Thymus (tissue), 11 donors: Measurements from ENCODE around the gene C1orf35. TPM values are rescaled to one million over a fixed set of nuclear protein-coding genes. Genes with fewer than 3 reads are reported as not detected.

Experiments used
- DNase-seq, 9 donors: peaks; one replicate each; pipeline ENCODE4 v3.0.0-alpha.2; 2013; ENCODE audit warnings: low spot score in 9 of 9, low read depth in 6 of 9, missing footprints in 1 of 9
- H3K27ac ChIP-seq, 2 donors: one replicate each; pipeline ENCODE4 v1.5.1; 2013; ENCODE audit warnings: control low read depth in 1 of 2, low read depth in 1 of 2, low read length in 1 of 2, mild to moderate bottlenecking in 1 of 2, moderate library complexity in 1 of 2
- H3K27me3 ChIP-seq, 2 donors: one replicate each; pipeline ENCODE4 v1.5.1; 2013; ENCODE audit warnings: low read length in 1 of 2; ENCODE audit not compliant: control insufficient read depth in 2 of 2, insufficient read depth in 1 of 2
- H3K36me3 ChIP-seq, 2 donors: one replicate each; pipeline ENCODE4 v1.5.1; 2013; ENCODE audit warnings: low read length in 1 of 2, mild to moderate bottlenecking in 1 of 2, moderate library complexity in 1 of 2; ENCODE audit not compliant: control insufficient read depth in 2 of 2, insufficient read depth in 2 of 2
- H3K4me1 ChIP-seq, 2 donors: one replicate each; pipeline ENCODE4 v1.5.1; 2013; ENCODE audit warnings: low read length in 2 of 2; ENCODE audit not compliant: control insufficient read depth in 2 of 2, insufficient read depth in 2 of 2
- H3K4me3 ChIP-seq, 2 donors: one replicate each; pipeline ENCODE4 v1.5.1; 2013; ENCODE audit warnings: low read length in 2 of 2, control low read depth in 1 of 2, mild to moderate bottlenecking in 1 of 2
- H3K9me3 ChIP-seq, 2 donors: one replicate each; pipeline ENCODE4 v1.5.1; 2013; ENCODE audit warnings: low read length in 1 of 2, mild to moderate bottlenecking in 1 of 2; ENCODE audit not compliant: control insufficient read depth in 2 of 2, insufficient read depth in 1 of 2
- WGBS: extraction: QIAGEN DNeasy Blood & Tissue Kit; methylation state at CpG from one replicate; pipeline ENCODE4 v1.1.7; 2013; 5-methylcytosine and 5-hydroxymethylcytosine counted together
- polyA plus RNA-seq: library from polyadenylated mRNA; stranded (reverse); fragments of 200-250 nt; gene quantifications from one replicate; pipeline ENCODE4 v1.2.3, GENCODE V29; 2013
- total RNA-seq: library from RNA; stranded (reverse); fragments of 120-200 nt; gene quantifications from one replicate; pipeline ENCODE4 v1.2.4, GENCODE V29; 2013
- donor health status: healthy.

Gene C1orf35
- total and polyA plus RNA-seq, 2 donors = 17.5 to 26.1 TPM

DNA sequence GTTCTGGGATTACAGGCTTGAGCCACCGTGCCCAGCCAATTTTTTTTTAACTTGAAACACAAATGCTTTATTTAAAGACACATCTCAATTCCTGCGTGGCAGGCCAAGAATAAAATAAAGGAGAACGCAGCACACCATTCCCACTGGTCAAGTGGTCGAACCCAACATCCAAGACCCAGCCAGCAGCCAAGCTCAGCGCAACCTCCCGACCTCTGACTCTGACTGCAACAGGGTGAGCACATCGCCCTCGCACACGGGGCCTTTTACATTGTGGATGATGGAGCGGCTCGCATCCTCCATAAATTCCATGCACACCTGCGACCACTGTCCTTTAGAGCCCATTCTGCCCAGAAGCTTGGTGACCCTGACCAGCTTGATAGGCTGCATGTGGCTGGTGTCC lies 31.5 kb upstream of the C1orf35 start:
- Histone ChIP-seq H3K9me3 (no peaks in the 10 kb centered on the region), H3K4me1 (peaks cover 8 to 22% of the 10 kb centered on the region in 2 donors), H3K27me3 (peaks cover 0 to 10% of the 10 kb centered on the region in 2 donors), H3K36me3 (no peaks in the 10 kb centered on the region), H3K4me3 (no peak overlapping the region), H3K27ac (no peak overlapping the region)
- no peak for DNase-seq
- 95% methylated on average over 12 of the region's 12 CpGs for WGBS

DNA sequence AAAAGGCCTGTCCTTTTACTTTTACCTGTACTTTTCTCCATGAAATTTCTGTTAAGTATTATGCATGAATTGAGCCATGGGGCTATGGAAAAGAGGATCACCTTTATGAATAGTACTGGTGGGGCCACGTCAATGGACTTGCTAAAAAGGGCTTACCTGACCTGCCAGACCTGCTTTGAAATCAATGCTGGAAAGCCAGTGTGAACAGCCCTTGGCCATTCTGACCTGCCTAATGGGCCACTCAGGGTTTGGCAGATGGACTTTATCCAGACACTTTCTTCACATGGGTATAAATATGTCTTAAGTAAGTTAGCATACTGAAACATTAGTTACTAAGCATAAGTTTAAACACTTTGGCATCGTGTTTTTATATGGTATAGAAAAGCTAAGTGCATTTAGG lies 28.6 kb upstream of the C1orf35 start:
- WGBS = 93% methylated on average over 2 of the region's 2 CpGs
- H3K9me3 ChIP-seq = no peaks in the 10 kb centered on the region
- no peak for DNase-seq
- no peak overlapping the region for H3K4me3 ChIP-seq
- no peaks in the 10 kb centered on the region for H3K36me3 ChIP-seq
- peaks cover 0 to 10% of the 10 kb centered on the region in 2 donors for H3K27me3 ChIP-seq
- H3K4me1 ChIP-seq = peaks cover 2 to 9% of the 10 kb centered on the region in 2 donors
- H3K27ac ChIP-seq = no peak overlapping the region

DNA sequence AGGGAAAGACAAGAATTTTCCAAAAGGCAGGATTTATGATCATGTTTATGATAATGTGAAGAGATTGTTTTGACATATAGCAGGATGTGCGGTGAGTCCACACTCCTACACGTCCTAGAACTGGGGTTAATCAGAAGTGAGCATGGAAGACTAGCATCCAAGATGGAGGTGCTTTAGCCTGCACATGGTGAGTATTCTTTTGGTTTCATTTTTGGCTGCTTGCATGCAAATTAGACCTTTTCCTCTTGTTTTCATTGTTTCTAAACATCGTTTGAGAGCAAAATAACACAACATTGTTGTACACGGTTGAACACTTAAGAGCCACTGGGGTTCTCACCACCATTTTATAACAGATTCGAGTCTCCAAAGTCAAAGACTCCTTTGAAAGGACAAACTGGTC lies 22.1 kb upstream of the C1orf35 start:
- Histone ChIP-seq H3K27me3 (peaks cover 0 to 7% of the 10 kb centered on the region in 2 donors), H3K27ac (no peak overlapping the region), H3K4me3 (no peak overlapping the region), H3K36me3 (no peaks in the 10 kb centered on the region), H3K4me1 (no peaks in the 10 kb centered on the region), H3K9me3 (no peaks in the 10 kb centered on the region)
- DNase-seq = no peak
- 89% methylated on average over 5 of the region's 5 CpGs for WGBS

DNA sequence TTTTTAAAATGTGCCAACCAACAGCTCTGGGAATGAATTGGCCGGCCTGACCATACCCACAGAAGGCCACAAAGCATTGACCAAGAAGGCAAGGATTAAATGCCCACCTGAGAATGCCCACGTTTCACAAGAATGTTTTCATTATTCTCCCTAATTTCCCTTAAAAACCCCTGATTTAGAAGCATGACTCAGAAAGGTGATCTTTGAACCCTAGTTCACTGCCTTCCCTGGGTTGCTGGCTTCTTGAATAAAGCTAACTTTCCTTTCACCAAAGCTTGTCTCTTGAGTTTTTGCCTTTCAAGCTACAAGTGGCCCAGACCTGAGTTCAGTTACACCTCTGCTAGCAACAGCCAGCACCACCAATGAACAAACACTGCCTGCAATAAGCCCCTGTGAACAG lies 20.4 kb upstream of the C1orf35 start:
- Histone ChIP-seq H3K27ac (no peak overlapping the region), H3K27me3 (peaks cover 0 to 5% of the 10 kb centered on the region in 2 donors), H3K4me3 (no peak overlapping the region), H3K9me3 (peaks cover 0 to 3% of the 10 kb centered on the region in 2 donors), H3K36me3 (no peaks in the 10 kb centered on the region), H3K4me1 (no peaks in the 10 kb centered on the region)
- no peak for DNase-seq
- 90% methylated on average over 2 of the region's 2 CpGs for WGBS

DNA sequence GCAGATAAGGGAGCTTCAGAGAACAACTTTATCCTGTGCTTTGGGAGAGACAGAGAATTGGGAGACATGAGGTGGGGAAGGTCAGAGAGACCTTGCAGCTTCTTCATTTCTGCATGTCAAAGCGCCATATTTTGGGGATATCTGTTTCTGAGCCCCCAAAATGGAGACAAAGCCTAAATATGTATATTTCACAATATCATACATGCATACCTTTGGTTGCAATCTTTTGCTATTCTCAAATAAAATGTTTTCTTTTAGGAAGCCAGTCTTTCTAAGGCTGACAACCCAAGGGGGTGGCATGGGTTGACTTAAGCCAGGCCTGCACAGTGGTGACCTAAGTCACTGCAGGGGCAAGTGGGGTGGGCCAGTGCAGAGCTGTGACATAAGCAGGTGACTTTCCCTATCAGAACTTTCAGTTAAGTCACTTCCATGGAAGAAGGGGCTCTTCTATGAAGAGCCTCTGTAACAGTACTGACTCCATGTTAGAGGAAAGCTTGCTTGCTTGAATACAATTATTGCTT lies 19.9 kb upstream of the C1orf35 start:
- no peaks in the 10 kb centered on the region for H3K36me3 ChIP-seq
- peaks cover 0 to 5% of the 10 kb centered on the region in 2 donors for H3K27me3 ChIP-seq
- no peak overlapping the region for H3K27ac ChIP-seq
- no peak for DNase-seq
- no peak overlapping the region for H3K4me3 ChIP-seq
- H3K4me1 ChIP-seq = no peaks in the 10 kb centered on the region
- H3K9me3 ChIP-seq = peaks cover 0 to 5% of the 10 kb centered on the region in 2 donors
- 90% methylated on average over 1 of the region's 1 CpG for WGBS

DNA sequence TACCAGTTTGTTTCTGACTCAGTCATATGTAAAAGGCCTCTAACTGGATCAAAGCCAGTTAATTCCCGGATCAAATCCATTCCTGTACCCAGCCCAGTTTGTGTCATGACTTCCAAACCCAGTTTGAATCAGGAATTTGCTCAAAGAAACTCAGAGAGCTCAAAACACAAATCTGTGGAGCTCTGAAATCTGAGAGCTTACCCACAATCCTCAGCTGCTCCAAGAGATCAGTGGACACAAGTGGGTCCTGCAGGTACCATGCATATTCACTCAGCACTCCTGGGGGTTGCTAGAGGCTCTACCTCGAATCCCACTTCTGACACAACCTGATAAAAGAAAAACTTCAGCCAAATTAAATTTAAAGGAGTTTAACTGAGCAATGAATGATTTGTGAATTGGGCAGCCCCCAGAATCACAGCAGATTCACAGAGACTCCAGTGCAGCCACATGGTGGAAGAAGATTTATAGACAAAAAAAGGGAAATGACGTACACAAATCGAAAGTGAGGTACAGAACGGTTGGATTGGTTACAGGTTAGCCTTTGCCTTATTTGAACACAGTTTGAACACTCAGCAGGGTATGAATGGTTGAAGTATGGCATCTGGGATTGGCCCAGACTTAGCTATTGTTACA lies 17.8 kb upstream of the C1orf35 start:
- Histone ChIP-seq H3K27me3 (peaks cover 0 to 5% of the 10 kb centered on the region in 2 donors), H3K27ac (no peak overlapping the region), H3K36me3 (no peaks in the 10 kb centered on the region), H3K4me1 (no peaks in the 10 kb centered on the region), H3K9me3 (peaks cover 0 to 5% of the 10 kb centered on the region in 2 donors), H3K4me3 (no peak overlapping the region)
- no peak for DNase-seq
- WGBS = 52% methylated on average over 5 of the region's 5 CpGs

DNA sequence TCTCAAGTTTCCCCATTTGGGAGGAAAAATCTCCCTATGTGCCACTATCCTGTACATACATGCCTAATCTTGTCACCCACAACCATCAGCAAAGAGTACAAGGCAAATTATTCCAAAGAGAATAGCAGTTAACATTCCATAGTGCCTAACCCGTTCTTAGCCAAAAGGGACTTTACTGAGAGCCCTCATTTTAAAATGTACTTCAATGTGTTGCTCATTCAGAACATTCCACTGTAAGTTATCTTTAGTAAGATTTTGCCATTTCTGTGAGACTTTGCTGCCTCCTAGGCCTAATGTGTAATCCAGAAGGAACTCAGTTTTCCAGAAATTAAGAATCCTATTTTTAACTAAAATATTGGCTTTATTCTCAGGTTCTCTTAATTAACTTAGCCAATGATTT lies 17.2 kb upstream of the C1orf35 start:
- no peaks in the 10 kb centered on the region for H3K4me1 ChIP-seq
- no peaks in the 10 kb centered on the region for H3K36me3 ChIP-seq
- no peak for DNase-seq
- no peak overlapping the region for H3K27ac ChIP-seq
- H3K9me3 ChIP-seq = peaks cover 0 to 5% of the 10 kb centered on the region in 2 donors
- H3K4me3 ChIP-seq = no peak overlapping the region
- WGBS = 91% methylated on average over 1 of the region's 1 CpG
- peaks cover 0 to 5% of the 10 kb centered on the region in 2 donors for H3K27me3 ChIP-seq

DNA sequence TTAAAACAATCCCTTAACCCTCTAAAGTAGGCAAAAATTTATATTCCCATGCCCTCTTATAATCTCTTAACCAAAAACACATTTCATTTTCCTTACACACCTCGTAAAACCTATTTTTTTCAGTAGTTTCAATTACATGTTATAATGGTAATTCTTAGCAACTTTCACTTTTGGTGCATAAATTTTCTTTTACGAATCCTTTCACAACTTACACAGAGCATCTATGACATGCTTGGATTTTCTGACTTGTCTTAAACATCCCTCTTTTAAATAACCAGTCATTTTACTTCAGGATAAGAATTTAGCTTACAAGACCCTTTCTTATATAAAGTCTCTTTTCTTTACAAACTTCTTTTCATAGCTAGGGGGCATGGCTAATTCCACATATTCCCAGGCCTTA lies 14.9 kb upstream of the C1orf35 start:
- Histone ChIP-seq H3K27ac (no peak overlapping the region), H3K4me1 (no peaks in the 10 kb centered on the region), H3K27me3 (peaks cover 0 to under 1% of the 10 kb centered on the region in 2 donors), H3K9me3 (peaks cover 0 to 5% of the 10 kb centered on the region in 2 donors), H3K4me3 (no peak overlapping the region), H3K36me3 (no peaks in the 10 kb centered on the region)
- DNase-seq = no peak
- WGBS = 91% methylated on average over 2 of the region's 2 CpGs

DNA sequence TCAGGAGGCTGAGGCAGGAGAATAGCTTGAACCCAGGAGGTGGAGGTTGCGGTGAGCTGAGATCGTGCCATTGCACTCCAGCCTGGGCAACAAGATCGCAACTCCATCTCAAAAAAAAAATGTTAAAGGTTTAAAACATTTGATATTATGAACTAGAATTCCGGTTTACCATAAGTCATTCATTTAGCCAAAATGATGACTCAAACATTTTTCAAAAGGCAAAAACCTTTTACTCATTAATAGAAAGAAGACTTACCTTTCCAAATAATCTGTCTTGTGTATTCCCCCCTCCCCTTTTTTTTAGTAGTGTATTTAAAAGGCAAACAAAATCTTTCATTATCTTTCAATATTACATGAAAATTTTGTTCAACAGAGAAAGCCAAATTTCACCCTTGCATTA lies 14.2 kb upstream of the C1orf35 start:
- DNase-seq = no peak
- no peaks in the 10 kb centered on the region for H3K27me3 ChIP-seq
- H3K9me3 ChIP-seq = peaks cover 0 to 5% of the 10 kb centered on the region in 2 donors
- H3K27ac ChIP-seq = no peak overlapping the region
- 98% methylated on average over 4 of the region's 4 CpGs for whole genome bisulfite sequencing
- H3K36me3 ChIP-seq = no peaks in the 10 kb centered on the region
- no peak overlapping the region for H3K4me3 ChIP-seq
- H3K4me1 ChIP-seq = no peaks in the 10 kb centered on the region
